HCT116 (cell line): ENCODE data around the gene TAS2R60. TPM values are rescaled to one million over a fixed set of nuclear protein-coding genes. Genes with fewer than 3 reads are reported as not detected.

ENCODE experiments used
- total RNA-seq: library from RNA; stranded (reverse); gene quantifications from one replicate; pipeline ENCODE4 v1.2.1, GENCODE V29; 2021; ENCODE audit not compliant: unreplicated experiment

TAS2R60 gene
- total RNA-seq, 1 experiment from 2014 or later = not detected

Other genes with a start within 250 kb of the TAS2R60 start
- gene TAS2R40, start 221.4 kb upstream of the TAS2R60 start, total RNA-seq = not detected
- 83.6 TPM for gene GSTK1, start 180.0 kb upstream of the TAS2R60 start, total RNA-seq
- 9.9 TPM for gene TMEM139, start 158.5 kb upstream of the TAS2R60 start, total RNA-seq
- 64.1 TPM for gene CASP2, start 155.1 kb upstream of the TAS2R60 start, total RNA-seq
- gene CLCN1, start 127.3 kb upstream of the TAS2R60 start, total RNA-seq = 0.47 TPM
- gene FAM131B, start 80.7 kb upstream of the TAS2R60 start, total RNA-seq = 0.20 TPM
- gene ZYX, start 62.1 kb upstream of the TAS2R60 start, total RNA-seq = 144 TPM
- 29.9 TPM for gene EPHA1, start 34.6 kb upstream of the TAS2R60 start, total RNA-seq
- not detected for gene TAS2R41, start 34.4 kb downstream of the TAS2R60 start, total RNA-seq
- gene CTAGE15, start 128.3 kb downstream of the TAS2R60 start, total RNA-seq = 1.2 TPM
- gene TCAF2, start 177.5 kb downstream of the TAS2R60 start, total RNA-seq = 1.3 TPM